Gastroesophageal sphincter (tissue), 4 donors: Measurements from ENCODE around the gene NTNG2. TPM values are rescaled to one million over a fixed set of nuclear protein-coding genes. Genes with fewer than 3 reads are reported as not detected.

Experiments used
- ATAC-seq: fragments of 150-250 bp; one replicate; pipeline ENCODE4 v1.9.1; 2016; ENCODE audit warnings: mild to moderate bottlenecking, moderate library complexity
- H3K27ac ChIP-seq, 4 donors: fragments of 200-600 bp; sonication (generic) in 3 of 4; 1 replicate in 3 of 4; 2 replicates in 1 of 4; pipeline ENCODE4 v1.5.1; 2016 to 2019
- H3K27me3 ChIP-seq: fragments of 200-600 bp; sonication (generic); one replicate; pipeline ENCODE4 v1.5.1; 2019
- H3K36me3 ChIP-seq, 2 donors: fragments of 200-600 bp; sonication (generic); one replicate each; pipeline ENCODE4 v1.5.1; 2019; ENCODE audit warnings: control low read depth in 1 of 2
- H3K4me1 ChIP-seq, 3 donors: fragments of 200-600 bp; sonication (generic); 1 replicate in 2 of 3; 2 replicates in 1 of 3; pipeline ENCODE4 v1.5.1; 2016 to 2019; ENCODE audit warnings: control low read depth in 2 of 3
- H3K4me3 ChIP-seq, 2 donors: fragments of 200-600 bp; sonication (generic); one replicate each; pipeline ENCODE4 v1.5.1; 2019; ENCODE audit warnings: mild to moderate bottlenecking in 1 of 2, moderate library complexity in 1 of 2
- H3K9me3 ChIP-seq, 3 donors: fragments of 200-600 bp; sonication (generic); one replicate each; pipeline ENCODE4 v1.5.1; 2017 to 2019; ENCODE audit warnings: control low read depth in 2 of 3
- CTCF ChIP-seq, 4 experiments: fragments of 200-600 bp in 2 of 4; fragments of 450-650 bp in 2 of 4; sonication (generic) in 1 of 4; IDR thresholded peaks; one replicate each; pipeline ENCODE4 v1.5.1; 2017 to 2019; ENCODE audit warnings: antibody characterized with exemption in 4 of 4, mild to moderate bottlenecking in 2 of 4, moderate library complexity in 2 of 4
- EP300 ChIP-seq: sonication (generic); formaldehyde crosslinking; IDR thresholded peaks from one replicate; pipeline ENCODE4 v1.6.1; 2017; ENCODE audit warnings: antibody characterized with exemption, mild to moderate bottlenecking
- POLR2A ChIP-seq, 2 donors: fragments of 450-650 bp; IDR thresholded peaks; one replicate each; pipeline ENCODE4 v1.6.1; 2017; ENCODE audit warnings: antibody characterized with exemption in 2 of 2, mild to moderate bottlenecking in 2 of 2, moderate library complexity in 1 of 2
- POLR2AphosphoS5 ChIP-seq: sonication (generic); formaldehyde crosslinking; IDR thresholded peaks from one replicate; pipeline ENCODE4 v1.6.1; 2017; ENCODE audit warnings: antibody characterized with exemption
- WGBS, 2 donors: methylation state at CpG; one replicate each; pipeline ENCODE4 v1.1.5; 2018; ENCODE audit warnings: low coverage in 1 of 2; 5-methylcytosine and 5-hydroxymethylcytosine counted together
- total RNA-seq, 4 donors: library from RNA; depleted of rRNA; stranded (reverse); fragments of >200 nt; gene quantifications; one replicate each; pipeline ENCODE4 v1.1.0, GENCODE V29; 2016

The NTNG2 gene
- total RNA-seq, 4 donors from 2014 or later: 0.81 to 1.6 (median 1.3) TPM

GRCh38 chr9:132238026-132238972 lies 76.4 kb downstream of the NTNG2 start:
- Histone ChIP-seq H3K27ac (no peak overlapping the region), H3K9me3 (no peaks in the 10 kb centered on the region), H3K27me3 (peaks cover 9% of the 10 kb centered on the region), H3K4me3 (no peak overlapping the region), H3K4me1 (peaks cover 0 to 36% (median 5%) of the 10 kb centered on the region in 3 donors), H3K36me3 (no peaks in the 10 kb centered on the region)
- ATAC-seq: no peak
- TF ChIP-seq POLR2A (IDR thresholded peaks at IDR 0.05) (no peak), CTCF (IDR thresholded peaks at IDR 0.05) (no peak), POLR2AphosphoS5 (no peak), EP300 (no peak)
- 70 to 87% methylated on average over 2 to 16 of the region's 22 CpGs for WGBS, 2 donors

GRCh38 chr9:132238992-132239391 lies 77.1 kb downstream of the NTNG2 start:
- Histone ChIP-seq H3K36me3 (no peaks in the 10 kb centered on the region), H3K9me3 (no peaks in the 10 kb centered on the region), H3K4me1 (peaks cover 0 to 36% (median 5%) of the 10 kb centered on the region in 3 donors), H3K27ac (no peak overlapping the region), H3K27me3 (peaks cover 9% of the 10 kb centered on the region), H3K4me3 (no peak overlapping the region)
- TF ChIP-seq CTCF (IDR thresholded peaks at IDR 0.05) (no peak), POLR2AphosphoS5 (no peak), POLR2A (IDR thresholded peaks at IDR 0.05) (no peak), EP300 (no peak)
- no peak for ATAC-seq
- WGBS, 2 donors: no CpG with 5 or more reads among the region's 19 CpGs

- Histone ChIP-seq H3K27ac (no peak overlapping the region), H3K9me3 (no peaks in the 10 kb centered on the region), H3K4me1 (peaks cover 0 to 36% (median 5%) of the 10 kb centered on the region in 3 donors), H3K27me3 (peaks cover 9% of the 10 kb centered on the region), H3K36me3 (no peaks in the 10 kb centered on the region), H3K4me3 (no peak overlapping the region)
- 43% methylated on average over 1 of the region's 3 CpGs; no CpG with 5 or more reads in 1 of the 2 donors for WGBS, 2 donors
- no peak for TF ChIP-seq EP300
- no peak for TF ChIP-seq CTCF (IDR thresholded peaks at IDR 0.05)
- no peak for TF ChIP-seq POLR2A (IDR thresholded peaks at IDR 0.05)
- TF ChIP-seq POLR2AphosphoS5: no peak
- ATAC-seq: no peak
These were observed 77.7 kb downstream of the NTNG2 start for GRCh38 chr9:132239518-132239917.

GRCh38 chr9:132239999-132240840 lies 78.4 kb downstream of the NTNG2 start:
- no peak for ATAC-seq
- Histone ChIP-seq H3K27ac (peak overlapping the region in 3 of 4 donors; percentile 59 to 71 (median 67)), H3K4me3 (peak overlapping the region; percentile 48 to 66), H3K36me3 (no peaks in the 10 kb centered on the region), H3K9me3 (no peaks in the 10 kb centered on the region), H3K27me3 (peaks cover 12% of the 10 kb centered on the region), H3K4me1 (peaks cover 0 to 43% (median 5%) of the 10 kb centered on the region in 3 donors)
- WGBS, 2 donors: 40 to 100% methylated on average over 1 of the region's 21 CpGs
- TF ChIP-seq EP300 (no peak), POLR2AphosphoS5 (no peak), POLR2A (IDR thresholded peaks at IDR 0.05) (no peak), CTCF (IDR thresholded peaks at IDR 0.05) (no peak)
